HCT116 (cell line): Measurements from ENCODE around the gene CPSF7.

ENCODE experiments used
- CEBPB ChIP-seq: IDR thresholded peaks from 2 replicates; pipeline ENCODE4 v1.6.1; 2012; ENCODE audit warnings: low read depth
- CTCF ChIP-seq, 3 experiments: fragments of 200-600 bp in 1 of 3; sonication (generic) in 1 of 3; IDR thresholded peaks in 2 of 3; conservative IDR thresholded peaks in 1 of 3; 2 replicates each; pipeline ENCODE4 v1.5.1; 2012 to 2017; ENCODE audit warnings: low read depth in 2 of 3, low read length in 2 of 3, antibody characterized with exemption in 1 of 3, borderline replicate concordance in 1 of 3, control low read depth in 1 of 3, mild to moderate bottlenecking in 1 of 3, mixed read lengths in 1 of 3, mixed run types in 1 of 3, moderate library complexity in 1 of 3; ENCODE audit not compliant: insufficient read depth in 1 of 3
- EZH2 ChIP-seq: fragments of 200-600 bp; sonication (generic); IDR thresholded peaks from 2 replicates; pipeline ENCODE4 v1.6.1; 2017; ENCODE audit warnings: antibody characterized with exemption, mixed run types
- EZH2phosphoT487 ChIP-seq: fragments of 200-600 bp; IDR thresholded peaks from 2 replicates; pipeline ENCODE4 v1.6.1; 2018; ENCODE audit warnings: antibody characterized with exemption, borderline replicate concordance
- MAX ChIP-seq: IDR thresholded peaks from 2 replicates; pipeline ENCODE4 v1.6.1; 2012
- POLR2A ChIP-seq: IDR thresholded peaks from 2 replicates; pipeline ENCODE4 v1.7.0; 2011; ENCODE audit warnings: borderline replicate concordance; ENCODE audit not compliant: insufficient read depth, insufficient read length; ENCODE audit errors: extremely low read depth
- POLR2AphosphoS5 ChIP-seq: IDR thresholded peaks from 2 replicates; pipeline ENCODE4 v1.6.1; 2011; ENCODE audit warnings: mild to moderate bottlenecking, low read depth, low read length, moderate library complexity
- RAD21 ChIP-seq: IDR thresholded peaks from 2 replicates; pipeline ENCODE4 v1.6.1; 2012; ENCODE audit warnings: low read depth, mild to moderate bottlenecking
- REST ChIP-seq: IDR thresholded peaks from 2 replicates; pipeline ENCODE4 v1.6.1; 2012; ENCODE audit warnings: low read depth
- YY1 ChIP-seq: IDR thresholded peaks from 2 replicates; pipeline ENCODE4 v1.6.1; 2011; ENCODE audit warnings: low read length, low read depth, moderate library complexity, mild to moderate bottlenecking; ENCODE audit not compliant: insufficient replicate concordance; ENCODE audit errors: extremely low read depth
- ZBTB33 ChIP-seq: IDR thresholded peaks from 2 replicates; pipeline ENCODE4 v1.6.1; 2011; ENCODE audit warnings: mild to moderate bottlenecking, low read length, moderate library complexity; ENCODE audit not compliant: insufficient replicate concordance; ENCODE audit errors: extremely low read depth

- no peak for TF ChIP-seq EZH2
- TF ChIP-seq POLR2A, result no peak
- TF ChIP-seq ZBTB33, result no peak
- TF ChIP-seq RAD21, result no peak
- TF ChIP-seq CTCF (IDR thresholded peaks at IDR 0.05 in 2 of 3, conservative IDR thresholded peaks at IDR 0.05 in 1 of 3; ENCODE audit: borderline replicate concordance in 1 of 3, insufficient read depth in 1 of 3, low read depth in 2 of 3, low read length in 2 of 3), result no peak
- no peak for TF ChIP-seq POLR2AphosphoS5
- no peak for TF ChIP-seq MAX
- TF ChIP-seq EZH2phosphoT487, result no peak
- no peak for TF ChIP-seq REST
- no peak for TF ChIP-seq YY1
- TF ChIP-seq CEBPB, result no peak
Observed at GRCh38 chr11:61375761-61376108, 54.0 kb downstream of the CPSF7 start.
